Fibroblast of skin of left quadriceps (primary cell): ENCODE results near the gene FANCG.

ENCODE experiments used
- DNase-seq, 2 experiments: peaks; one replicate each; pipeline ENCODE4 v3.0.0-alpha.2; 2013; ENCODE audit warnings: low read depth in 2 of 2

FANCG gene

GRCh38 chr9:35079426-35080341, at the start of gene FANCG:
TSS of gene FANCG (minus strand) at chr9:35079942. CDS start at chr9:35079524, 418 bp downstream.
- DNase-seq = peak; percentile 75 to 80

- peak; percentile 88 to 89 for DNase-seq
Observed at GRCh38 chr9:35116898-35117551, 37.3 kb upstream of the FANCG start.

- no peak for DNase-seq
Observed at GRCh38 chr9:35116539-35116897, 36.8 kb upstream of the FANCG start.

- DNase-seq = peak; percentile 95
Observed at GRCh38 chr9:35115680-35116538, 36.2 kb upstream of the FANCG start, which contains the start of gene ATOSB. TSS of gene ATOSB (minus strand) at chr9:35115862. CDS start at chr9:35108274, 7,588 bp downstream.

- DNase-seq = no peak
Observed at GRCh38 chr9:35114840-35115628, 35.3 kb upstream of the FANCG start.

- DNase-seq = peak; percentile 92 to 93
Observed at GRCh38 chr9:35114113-35114839, 34.5 kb upstream of the FANCG start.

GRCh38 chr9:35112257-35113020, 32.7 kb upstream of the FANCG start:
- DNase-seq = no peak

GRCh38 chr9:35111001-35111933, 31.5 kb upstream of the FANCG start:
- peak; percentile 97 for DNase-seq

GRCh38 chr9:35110327-35110761, 30.6 kb upstream of the FANCG start:
- no peak for DNase-seq

- DNase-seq = no peak
Observed at GRCh38 chr9:35108946-35109575, 29.3 kb upstream of the FANCG start.

- DNase-seq = no peak
Observed at GRCh38 chr9:35108461-35108860, 28.7 kb upstream of the FANCG start.

- no peak for DNase-seq
Observed at GRCh38 chr9:35107297-35108290, 27.9 kb upstream of the FANCG start.

- no peak for DNase-seq
Observed at GRCh38 chr9:35106343-35106730, 26.6 kb upstream of the FANCG start.

GRCh38 chr9:35105571-35106342, 26.0 kb upstream of the FANCG start:
- no peak for DNase-seq

GRCh38 chr9:35105126-35105525, 25.4 kb upstream of the FANCG start:
- DNase-seq = no peak

- DNase-seq = no peak
Observed at GRCh38 chr9:35104586-35104985, 24.8 kb upstream of the FANCG start.
